NCI-H1694 (cell line): ENCODE measurements around the gene DLX6.

Experiments used
- DNase-seq: peaks from one replicate; lab custom pipeline; 2025; lab: John Stamatoyannopoulos, UW

Gene DLX6

GRCh38 chr7:96995406-96996110 is 9.8 kb upstream of the DLX6 start:
- no peak for DNase-seq

- no peak for DNase-seq
Observed at GRCh38 chr7:96996111-96996957, 9.0 kb upstream of the DLX6 start.

GRCh38 chr7:96996958-96997511 is 8.3 kb upstream of the DLX6 start:
- no peak for DNase-seq

GRCh38 chr7:96997512-96998032 is 7.8 kb upstream of the DLX6 start:
- DNase-seq, result no peak

- no peak for DNase-seq
Observed at GRCh38 chr7:96998333-96998732, 7.0 kb upstream of the DLX6 start.

GRCh38 chr7:96998744-96999143 is 6.6 kb upstream of the DLX6 start:
- no peak for DNase-seq

- DNase-seq, result no peak
Observed at GRCh38 chr7:97001221-97001620, 4.1 kb upstream of the DLX6 start.

- DNase-seq, result no peak
Observed at GRCh38 chr7:97001656-97002554, 3.4 kb upstream of the DLX6 start.

GRCh38 chr7:97002555-97003261 is 2.6 kb upstream of the DLX6 start:
- no peak for DNase-seq

- no peak for DNase-seq
Observed at GRCh38 chr7:97003262-97004246, 1.8 kb upstream of the DLX6 start.

GRCh38 chr7:97004247-97005182 is 838 bp upstream of the DLX6 start:
- no peak for DNase-seq

- DNase-seq, result no peak
Observed at GRCh38 chr7:97006055-97006815, 882 bp downstream of the DLX6 start.

- no peak for DNase-seq
Observed at GRCh38 chr7:97006816-97007582, 1.6 kb downstream of the DLX6 start.

GRCh38 chr7:97007583-97007861 is 2.2 kb downstream of the DLX6 start:
- DNase-seq, result no peak

- no peak for DNase-seq
Observed at GRCh38 chr7:97008275-97008917, 3.0 kb downstream of the DLX6 start.

- DNase-seq, result no peak
Observed at GRCh38 chr7:97009753-97010732, 4.7 kb downstream of the DLX6 start.
